ENCODE measurements around the gene LAMA1. TPM values are rescaled to one million over a fixed set of nuclear protein-coding genes. Genes with fewer than 3 reads are reported as not detected.

LAMA1 gene
- total RNA-seq, 1 donor from 2014 or later = 0.65 TPM

DNA sequence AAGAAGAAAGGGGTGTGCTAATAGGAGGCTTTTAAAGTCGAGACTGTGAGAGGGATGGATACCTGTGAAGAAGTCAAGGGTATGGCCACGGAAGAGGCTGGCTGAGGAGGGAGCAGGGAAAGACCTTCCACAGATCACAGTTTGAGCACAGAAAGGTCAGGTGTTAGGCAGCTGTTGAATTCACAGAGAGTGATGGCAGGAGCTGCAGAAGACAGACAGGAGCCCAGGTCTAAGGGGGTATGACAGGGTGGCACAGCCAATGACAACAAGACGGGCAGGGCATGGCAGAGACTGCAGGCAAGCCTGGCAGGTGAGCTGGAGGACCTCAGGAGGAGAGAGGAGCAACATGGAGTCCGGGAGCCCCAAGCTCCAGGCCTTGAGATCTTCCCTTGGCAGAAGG is 163.1 kb downstream of the LAMA1 start:
- Histone ChIP-seq H3K27ac (no peak overlapping the region), H3K36me3 (no peaks in the 10 kb centered on the region), H3K9me3 (no peaks in the 10 kb centered on the region), H3K4me1 (no peaks in the 10 kb centered on the region), H3K27me3 (ENCODE audit: low read depth) (no peaks in the 10 kb centered on the region), H3K4me3 (no peak overlapping the region)
- intact Hi-C loops (cut with DNase I) = no loop called here
- TF ChIP-seq, protein P1, sequence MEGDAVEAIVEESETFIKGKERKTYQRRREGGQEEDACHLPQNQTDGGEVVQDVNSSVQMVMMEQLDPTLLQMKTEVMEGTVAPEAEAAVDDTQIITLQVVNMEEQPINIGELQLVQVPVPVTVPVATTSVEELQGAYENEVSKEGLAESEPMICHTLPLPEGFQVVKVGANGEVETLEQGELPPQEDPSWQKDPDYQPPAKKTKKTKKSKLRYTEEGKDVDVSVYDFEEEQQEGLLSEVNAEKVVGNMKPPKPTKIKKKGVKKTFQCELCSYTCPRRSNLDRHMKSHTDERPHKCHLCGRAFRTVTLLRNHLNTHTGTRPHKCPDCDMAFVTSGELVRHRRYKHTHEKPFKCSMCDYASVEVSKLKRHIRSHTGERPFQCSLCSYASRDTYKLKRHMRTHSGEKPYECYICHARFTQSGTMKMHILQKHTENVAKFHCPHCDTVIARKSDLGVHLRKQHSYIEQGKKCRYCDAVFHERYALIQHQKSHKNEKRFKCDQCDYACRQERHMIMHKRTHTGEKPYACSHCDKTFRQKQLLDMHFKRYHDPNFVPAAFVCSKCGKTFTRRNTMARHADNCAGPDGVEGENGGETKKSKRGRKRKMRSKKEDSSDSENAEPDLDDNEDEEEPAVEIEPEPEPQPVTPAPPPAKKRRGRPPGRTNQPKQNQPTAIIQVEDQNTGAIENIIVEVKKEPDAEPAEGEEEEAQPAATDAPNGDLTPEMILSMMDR (IDR thresholded peaks at IDR 0.05) = no peak
- ATAC-seq (no peak), DNase-seq (no peak)

GRCh38 chr18:6951336-6952090 is 166.1 kb downstream of the LAMA1 start:
- ATAC-seq (no peak), DNase-seq (no peak)
- TF ChIP-seq, protein P1 (IDR thresholded peaks at IDR 0.05) = no peak
- Histone ChIP-seq H3K4me1 (no peaks in the 10 kb centered on the region), H3K36me3 (no peaks in the 10 kb centered on the region), H3K27ac (no peak overlapping the region), H3K27me3 (ENCODE audit: low read depth) (no peaks in the 10 kb centered on the region), H3K9me3 (no peaks in the 10 kb centered on the region), H3K4me3 (no peak overlapping the region)
- intact Hi-C loops (cut with DNase I) = no loop called here

DNA sequence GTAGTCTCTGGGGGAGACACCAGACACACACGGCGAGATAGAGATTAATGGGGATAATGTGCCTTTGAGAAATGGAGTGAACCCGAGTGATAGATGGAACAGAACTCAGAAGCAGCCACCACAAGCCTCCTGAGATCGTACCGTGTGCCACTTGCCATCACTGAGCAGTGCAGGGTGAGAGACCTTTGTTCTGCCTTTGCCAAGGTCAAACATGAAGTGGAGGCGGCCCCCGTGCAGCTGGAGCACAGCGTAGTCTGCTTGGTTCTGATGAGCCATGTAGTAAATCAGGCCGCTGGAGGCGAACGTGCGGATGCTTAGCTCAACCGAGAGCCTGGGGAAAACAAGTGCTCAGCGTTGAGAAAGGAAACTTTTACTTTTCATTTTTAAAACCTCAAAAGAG is 167.0 kb downstream of the LAMA1 start:
- no peak overlapping the region for H3K27ac ChIP-seq
- no peak for ATAC-seq
- DNase-seq = no peak
- H3K27me3 ChIP-seq (ENCODE audit: low read depth) = no peaks in the 10 kb centered on the region
- H3K4me3 ChIP-seq = no peak overlapping the region
- no peaks in the 10 kb centered on the region for H3K4me1 ChIP-seq
- intact Hi-C loops (cut with DNase I) = no loop called here
- no peaks in the 10 kb centered on the region for H3K36me3 ChIP-seq
- no peaks in the 10 kb centered on the region for H3K9me3 ChIP-seq
- TF ChIP-seq, protein P1 (IDR thresholded peaks at IDR 0.05) = no peak

DNA sequence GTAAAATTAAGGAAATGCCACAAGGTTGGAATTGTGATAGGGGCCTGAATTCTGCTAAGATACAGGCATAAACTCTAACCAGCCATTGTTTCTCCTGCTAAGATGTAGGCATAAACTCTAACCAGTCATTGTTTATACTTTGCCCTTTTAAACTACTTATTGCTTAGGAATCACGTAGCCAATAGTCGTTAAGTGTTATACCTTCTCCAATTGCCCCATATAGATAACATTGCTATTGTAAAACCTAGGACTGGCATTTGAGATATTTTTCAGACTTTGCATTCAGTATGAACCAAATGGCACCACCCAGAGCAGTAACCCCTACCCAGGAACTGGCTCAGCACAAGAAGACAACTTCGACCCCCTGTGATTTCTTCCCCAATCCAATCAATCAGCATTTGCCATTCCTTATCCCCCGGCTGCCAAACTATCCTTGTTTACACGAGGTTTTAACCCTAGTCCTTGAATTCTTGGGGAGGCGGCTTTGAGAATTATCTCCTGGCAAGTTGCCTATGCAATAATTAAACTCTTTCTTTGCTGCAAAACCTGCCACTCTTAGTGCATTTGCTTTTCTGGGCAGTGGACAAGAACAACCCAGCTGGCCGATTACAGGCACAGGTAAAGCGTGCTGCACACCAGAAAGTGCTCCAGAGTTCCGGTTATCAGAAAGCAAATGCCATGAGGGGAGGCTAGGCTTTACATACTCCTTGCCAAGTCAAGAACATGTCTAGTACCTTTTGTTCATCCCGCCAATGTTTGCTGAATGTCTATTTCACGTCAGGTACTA is 167.6 kb downstream of the LAMA1 start:
- DNase-seq = no peak
- no peak for ATAC-seq
- H3K4me1 ChIP-seq = no peaks in the 10 kb centered on the region
- intact Hi-C loops (cut with DNase I) = no loop called here
- TF ChIP-seq, protein P1 (IDR thresholded peaks at IDR 0.05) = no peak
- no peak overlapping the region for H3K4me3 ChIP-seq
- no peak overlapping the region for H3K27ac ChIP-seq
- no peaks in the 10 kb centered on the region for H3K36me3 ChIP-seq
- no peaks in the 10 kb centered on the region for H3K9me3 ChIP-seq
- no peaks in the 10 kb centered on the region for H3K27me3 ChIP-seq (ENCODE audit: low read depth)

DNA sequence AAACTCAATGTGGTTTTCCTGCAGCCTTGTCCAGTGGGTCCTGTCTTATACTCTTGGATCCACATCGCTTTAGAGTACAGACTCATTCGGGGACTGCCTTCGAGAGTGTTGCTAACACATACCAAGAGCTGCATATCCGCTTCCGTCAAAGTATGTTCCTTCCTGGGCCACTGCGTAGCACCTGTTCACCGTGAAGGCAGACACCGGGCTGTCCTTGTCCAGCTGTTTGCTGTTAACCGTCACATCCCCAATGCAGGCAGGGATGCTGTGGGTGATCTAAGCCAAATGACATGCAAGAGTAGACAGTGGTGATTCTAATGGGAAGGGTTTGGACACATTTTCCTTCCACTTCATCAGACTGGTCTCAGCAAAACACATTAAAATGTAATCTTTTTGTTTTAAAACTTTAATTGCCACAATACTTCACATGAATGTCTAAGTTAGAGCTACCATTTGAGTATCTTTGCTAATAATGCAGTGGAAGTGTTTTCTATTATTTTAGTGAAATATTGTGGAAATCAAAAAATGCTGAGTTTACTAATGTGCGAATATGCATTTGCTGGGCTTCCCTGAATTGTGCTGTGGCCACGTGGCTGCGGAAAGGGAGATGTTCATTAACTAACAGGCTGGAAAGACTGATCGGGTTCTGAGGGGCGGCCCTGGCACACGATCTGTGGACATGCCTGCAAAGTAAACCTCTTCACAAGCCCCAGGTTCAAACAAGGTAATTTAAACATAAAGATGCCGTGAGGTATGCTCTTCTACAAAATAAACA is 169.1 kb downstream of the LAMA1 start:
- ATAC-seq (no peak), DNase-seq (no peak)
- no peaks in the 10 kb centered on the region for H3K36me3 ChIP-seq
- no peak overlapping the region for H3K27ac ChIP-seq
- H3K27me3 ChIP-seq (ENCODE audit: low read depth) = no peaks in the 10 kb centered on the region
- TF ChIP-seq, protein P1 (IDR thresholded peaks at IDR 0.05) = no peak
- H3K9me3 ChIP-seq = no peaks in the 10 kb centered on the region
- intact Hi-C loops (cut with DNase I) = no loop called here
- no peak overlapping the region for H3K4me3 ChIP-seq
- no peaks in the 10 kb centered on the region for H3K4me1 ChIP-seq
